ENCODE measurements around the gene CDK14. TPM values are rescaled to one million over a fixed set of nuclear protein-coding genes. Genes with fewer than 3 reads are reported as not detected.

Gene CDK14
- total RNA-seq, 1 donor, result 39.1 TPM

GRCh38 chr7:90775383-90775965 is 179.4 kb downstream of the CDK14 start:
- no peaks in the 10 kb centered on the region for H3K27me3 ChIP-seq (ENCODE audit: insufficient read depth, low read length)
- no peak overlapping the region for H2AFZ ChIP-seq (ENCODE audit: low read length)
- H3K4me2 ChIP-seq (ENCODE audit: insufficient read depth, low read length), result no peak overlapping the region
- TF ChIP-seq CTCF (IDR thresholded peaks at IDR 0.05; ENCODE audit: extremely low read depth, low read depth, low read length), result no peak
- no peak overlapping the region for H3K4me3 ChIP-seq (ENCODE audit: insufficient read depth, low read length)
- peaks cover 17% of the 10 kb centered on the region for H3K79me2 ChIP-seq (ENCODE audit: insufficient read depth, low read length)
- H3K36me3 ChIP-seq (ENCODE audit: insufficient read depth, low read length), result peaks cover 4% of the 10 kb centered on the region
- H3K4me1 ChIP-seq (ENCODE audit: insufficient read depth, low read length), result no peaks in the 10 kb centered on the region
- H3K9me3 ChIP-seq (ENCODE audit: low read depth, low read length), result peaks cover 5% of the 10 kb centered on the region
- no peak for DNase-seq (ENCODE audit: insufficient read length, low spot score, missing footprints)
- H3K27ac ChIP-seq (ENCODE audit: low read depth, low read length), result no peak overlapping the region
- no peaks in the 10 kb centered on the region for H4K20me1 ChIP-seq (ENCODE audit: insufficient read depth, low read length)

- Histone ChIP-seq H3K4me3 (ENCODE audit: insufficient read depth, low read length) (no peak overlapping the region), H3K4me1 (ENCODE audit: insufficient read depth, low read length) (no peaks in the 10 kb centered on the region), H3K27ac (ENCODE audit: low read depth, low read length) (no peak overlapping the region), H3K79me2 (ENCODE audit: insufficient read depth, low read length) (peaks cover 14% of the 10 kb centered on the region), H3K27me3 (ENCODE audit: insufficient read depth, low read length) (no peaks in the 10 kb centered on the region), H3K4me2 (ENCODE audit: insufficient read depth, low read length) (no peak overlapping the region), H3K36me3 (ENCODE audit: insufficient read depth, low read length) (peaks cover 3% of the 10 kb centered on the region), H2AFZ (ENCODE audit: low read length) (no peak overlapping the region), H3K9me3 (ENCODE audit: low read depth, low read length) (peaks cover 2% of the 10 kb centered on the region), H4K20me1 (ENCODE audit: insufficient read depth, low read length) (no peaks in the 10 kb centered on the region)
- DNase-seq (ENCODE audit: insufficient read length, low spot score, missing footprints), result no peak
- TF ChIP-seq CTCF (IDR thresholded peaks at IDR 0.05; ENCODE audit: extremely low read depth, low read depth, low read length), result no peak
Measured at GRCh38 chr7:90777041-90777440, 180.9 kb downstream of the CDK14 start.

- H3K9me3 ChIP-seq (ENCODE audit: low read depth, low read length), result no peaks in the 10 kb centered on the region
- no peak overlapping the region for H2AFZ ChIP-seq (ENCODE audit: low read length)
- no peak overlapping the region for H3K27ac ChIP-seq (ENCODE audit: low read depth, low read length)
- no peaks in the 10 kb centered on the region for H3K4me1 ChIP-seq (ENCODE audit: insufficient read depth, low read length)
- H3K79me2 ChIP-seq (ENCODE audit: insufficient read depth, low read length), result peaks cover 13% of the 10 kb centered on the region
- no peak for DNase-seq (ENCODE audit: insufficient read length, low spot score, missing footprints)
- no peaks in the 10 kb centered on the region for H4K20me1 ChIP-seq (ENCODE audit: insufficient read depth, low read length)
- no peak for TF ChIP-seq CTCF (IDR thresholded peaks at IDR 0.05; ENCODE audit: extremely low read depth, low read depth, low read length)
- H3K36me3 ChIP-seq (ENCODE audit: insufficient read depth, low read length), result no peaks in the 10 kb centered on the region
- H3K4me2 ChIP-seq (ENCODE audit: insufficient read depth, low read length), result no peak overlapping the region
- H3K27me3 ChIP-seq (ENCODE audit: insufficient read depth, low read length), result no peaks in the 10 kb centered on the region
- no peak overlapping the region for H3K4me3 ChIP-seq (ENCODE audit: insufficient read depth, low read length)
Measured at GRCh38 chr7:90777465-90777864, 181.3 kb downstream of the CDK14 start.

GRCh38 chr7:90777886-90778285 is 181.8 kb downstream of the CDK14 start:
- Histone ChIP-seq H3K36me3 (ENCODE audit: insufficient read depth, low read length) (no peaks in the 10 kb centered on the region), H3K27me3 (ENCODE audit: insufficient read depth, low read length) (no peaks in the 10 kb centered on the region), H3K4me3 (ENCODE audit: insufficient read depth, low read length) (no peak overlapping the region), H3K9me3 (ENCODE audit: low read depth, low read length) (no peaks in the 10 kb centered on the region), H2AFZ (ENCODE audit: low read length) (no peak overlapping the region), H3K4me2 (ENCODE audit: insufficient read depth, low read length) (no peak overlapping the region), H3K79me2 (ENCODE audit: insufficient read depth, low read length) (peaks cover 17% of the 10 kb centered on the region), H4K20me1 (ENCODE audit: insufficient read depth, low read length) (no peaks in the 10 kb centered on the region), H3K4me1 (ENCODE audit: insufficient read depth, low read length) (no peaks in the 10 kb centered on the region), H3K27ac (ENCODE audit: low read depth, low read length) (no peak overlapping the region)
- no peak for DNase-seq (ENCODE audit: insufficient read length, low spot score, missing footprints)
- no peak for TF ChIP-seq CTCF (IDR thresholded peaks at IDR 0.05; ENCODE audit: extremely low read depth, low read depth, low read length)
